GM19035 (cell line): Measurements from ENCODE around the gene TGM2.

ENCODE experiments used
- ATAC-seq: cut with Tn5 transposase; IDR thresholded peaks from one replicate; pipeline ENCODE4 v1.9.1; 2021; ENCODE audit not compliant: unreplicated experiment

Gene TGM2

DNA sequence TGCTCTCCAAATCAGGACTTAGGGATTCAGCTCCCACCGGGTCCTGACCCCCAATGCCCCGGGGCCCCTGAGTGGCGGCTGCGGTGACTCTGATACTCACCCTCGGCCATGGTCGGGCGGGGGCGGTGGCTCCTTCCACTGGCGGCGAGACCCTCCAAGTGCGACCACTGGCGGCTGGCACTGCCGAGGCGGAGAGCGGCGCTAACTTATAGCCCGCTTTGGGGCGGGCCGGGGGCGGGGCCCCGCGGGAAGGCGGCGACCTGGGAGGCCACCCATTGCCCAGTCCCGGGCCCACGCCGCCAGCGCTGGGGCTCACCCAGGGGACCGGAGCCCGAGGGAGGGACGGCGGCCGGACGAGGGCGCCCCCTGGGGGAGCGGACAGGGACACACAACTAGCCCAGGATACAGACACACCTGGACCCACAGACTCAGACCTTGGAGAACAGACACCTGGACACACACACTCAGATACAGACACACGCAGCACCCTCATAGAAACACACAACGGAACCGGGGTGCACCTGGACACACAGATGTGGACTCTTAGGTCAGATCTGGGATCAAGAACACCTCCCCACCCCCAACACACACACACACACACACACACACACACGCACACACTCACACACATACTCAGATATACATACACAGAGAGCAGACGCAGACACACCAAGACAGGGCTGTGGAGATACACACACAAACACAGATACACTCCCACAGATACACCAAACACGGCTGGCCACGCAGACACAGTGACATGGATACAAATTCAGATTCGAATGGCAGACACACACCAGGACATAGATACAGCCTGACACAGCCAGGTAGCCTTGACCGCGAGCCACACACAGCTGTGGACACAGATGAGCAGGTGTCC lies at the start of gene TGM2:
Gene TGM2 (minus strand): TSS at position 182 of the 877 bp plus-strand sequence. CDS start 72 bp downstream, at position 110.
- ATAC-seq: peak; percentile 83

GRCh38 chr20:38214256-38215193 lies 49.5 kb upstream of the TGM2 start:
- no peak for ATAC-seq

- no peak for ATAC-seq
Measured at GRCh38 chr20:38213607-38213940, 48.5 kb upstream of the TGM2 start.

GRCh38 chr20:38212806-38213606 lies 47.9 kb upstream of the TGM2 start:
- no peak for ATAC-seq

DNA sequence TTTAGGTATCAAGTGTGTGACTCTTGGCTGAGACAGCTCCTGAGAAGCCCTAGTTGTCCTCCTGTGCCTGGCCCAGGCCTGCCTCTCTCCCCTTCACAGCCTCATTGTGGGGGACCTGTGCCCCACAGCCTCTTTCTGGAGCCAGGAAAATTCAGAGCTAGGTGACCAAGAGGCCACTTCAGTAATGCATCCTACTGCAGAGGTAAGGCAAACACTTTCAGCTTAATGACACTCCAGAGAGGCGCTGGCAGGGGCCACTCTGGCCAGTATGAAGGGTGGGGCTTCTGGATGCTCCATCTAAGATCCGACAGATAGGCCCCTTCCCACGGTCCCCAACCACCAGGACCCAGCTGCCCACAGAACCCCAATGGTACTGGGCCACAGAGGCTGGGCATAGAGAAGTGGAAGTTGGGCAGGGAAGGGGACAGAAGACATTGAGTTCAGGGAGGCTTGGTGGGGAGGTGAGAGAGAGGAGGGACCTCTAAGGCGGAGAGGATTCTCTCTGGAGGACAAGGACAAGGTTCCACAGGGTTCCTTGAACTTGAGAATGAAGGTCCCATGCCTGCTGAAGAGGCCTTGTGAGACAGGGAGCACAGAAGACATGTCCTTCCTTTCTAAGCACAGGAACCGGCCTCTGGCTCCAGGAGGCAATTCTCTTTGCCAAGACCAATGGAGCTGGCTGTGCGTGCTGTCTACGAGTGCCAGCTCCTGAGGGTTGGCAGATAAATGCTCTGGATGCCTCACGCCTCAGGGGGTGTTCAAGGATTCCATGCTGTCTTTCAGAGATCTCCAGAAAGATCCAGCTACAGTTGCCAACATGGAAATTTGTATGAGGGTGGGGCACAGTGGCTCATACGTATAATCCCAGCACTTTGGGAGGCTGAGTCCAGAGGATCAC lies 46.4 kb upstream of the TGM2 start:
- no peak for ATAC-seq

DNA sequence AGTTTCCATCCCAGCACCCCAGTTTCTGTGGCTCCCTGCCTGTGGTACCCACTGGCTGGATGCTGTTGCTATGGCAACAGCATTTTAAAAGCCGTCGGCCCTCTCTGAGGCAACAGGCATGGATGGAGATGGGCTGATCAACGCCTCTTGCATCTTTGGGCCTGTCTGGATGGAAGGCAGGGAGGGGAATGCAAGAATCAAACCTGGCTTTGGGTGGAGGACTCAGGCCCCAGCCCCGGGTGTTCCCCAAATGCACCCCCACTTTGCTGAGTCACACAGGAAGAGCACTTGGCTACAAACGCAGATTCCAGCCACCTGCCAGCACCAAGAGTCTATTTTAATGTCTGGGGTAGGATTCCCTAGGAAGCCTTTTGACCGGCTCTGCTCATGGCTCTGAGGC lies 45.7 kb upstream of the TGM2 start:
- ATAC-seq: no peak

- ATAC-seq: no peak
Measured at GRCh38 chr20:38209736-38210405, 44.8 kb upstream of the TGM2 start.

DNA sequence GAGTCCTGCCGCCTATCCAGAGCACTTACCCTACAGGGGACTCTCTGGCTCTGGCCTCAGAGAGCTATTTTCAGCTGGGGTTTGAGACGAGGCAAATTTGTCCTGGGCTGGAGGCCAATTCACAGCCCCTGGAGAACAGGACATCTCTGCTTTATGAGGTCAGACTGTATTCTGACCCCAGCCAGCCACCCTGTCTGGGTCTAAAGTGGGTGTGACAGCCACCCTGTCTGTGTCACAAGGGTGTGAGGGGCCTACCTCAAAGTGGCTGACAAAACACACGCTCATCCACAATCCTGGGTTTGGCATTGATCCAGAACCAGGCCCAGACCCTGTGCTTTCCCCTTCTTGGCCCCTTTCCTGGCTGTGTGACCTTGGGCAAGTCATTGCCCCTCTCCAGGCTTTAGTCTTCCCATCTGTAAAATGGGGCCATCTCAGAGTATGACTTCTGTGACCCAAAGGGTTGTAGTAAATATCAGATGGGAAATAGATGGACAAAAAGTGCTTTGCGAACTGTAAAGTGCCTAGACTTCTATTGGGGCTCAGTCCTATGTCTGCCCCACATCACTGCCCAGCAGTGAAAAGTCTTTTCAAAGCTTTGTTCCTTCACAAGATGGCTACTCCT lies 44.1 kb upstream of the TGM2 start:
- no peak for ATAC-seq

- ATAC-seq: no peak
Measured at GRCh38 chr20:38208523-38208922, 43.5 kb upstream of the TGM2 start.

GRCh38 chr20:38208088-38208487 lies 43.0 kb upstream of the TGM2 start:
- no peak for ATAC-seq

- no peak for ATAC-seq
Measured at GRCh38 chr20:38207621-38208020, 42.6 kb upstream of the TGM2 start.

GRCh38 chr20:38205001-38205400 lies 39.9 kb upstream of the TGM2 start:
- no peak for ATAC-seq

DNA sequence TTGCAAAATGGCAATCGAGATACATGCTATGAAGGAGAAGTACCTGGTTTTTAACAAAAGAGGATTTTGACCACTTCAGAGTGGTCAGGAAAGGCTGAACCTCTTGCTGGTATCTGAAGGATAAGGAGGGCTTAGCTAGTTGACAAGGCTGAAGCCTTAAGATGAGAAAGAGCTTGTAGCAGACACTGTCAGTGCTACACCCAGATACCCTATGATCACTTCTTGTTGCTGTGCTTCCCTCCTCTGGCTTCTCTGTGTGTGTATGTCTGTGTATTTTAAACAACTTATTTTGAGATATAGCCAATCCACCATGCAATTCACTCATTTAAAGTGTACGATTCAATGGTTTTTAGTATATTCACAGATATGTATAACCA lies 38.9 kb upstream of the TGM2 start:
- no peak for ATAC-seq

- no peak for ATAC-seq
Measured at GRCh38 chr20:38203337-38203980, 38.4 kb upstream of the TGM2 start.

DNA sequence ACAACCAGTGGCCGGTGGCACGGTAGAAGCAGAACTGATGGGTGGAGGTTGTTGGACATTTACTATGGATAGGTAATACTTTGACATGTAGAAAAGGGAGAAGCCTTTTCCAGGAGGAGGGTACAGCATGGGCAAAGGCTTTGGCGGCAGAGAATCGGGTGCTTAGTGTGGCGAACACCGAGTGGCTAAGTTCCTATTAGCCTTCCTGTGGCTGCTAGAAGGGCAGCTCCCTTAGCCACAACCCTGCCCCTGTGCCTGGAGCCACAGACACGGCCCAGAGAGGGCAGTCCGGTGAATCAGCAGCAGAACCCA lies 37.9 kb upstream of the TGM2 start:
- no peak for ATAC-seq

GRCh38 chr20:38202153-38202981 lies 37.3 kb upstream of the TGM2 start:
- no peak for ATAC-seq

DNA sequence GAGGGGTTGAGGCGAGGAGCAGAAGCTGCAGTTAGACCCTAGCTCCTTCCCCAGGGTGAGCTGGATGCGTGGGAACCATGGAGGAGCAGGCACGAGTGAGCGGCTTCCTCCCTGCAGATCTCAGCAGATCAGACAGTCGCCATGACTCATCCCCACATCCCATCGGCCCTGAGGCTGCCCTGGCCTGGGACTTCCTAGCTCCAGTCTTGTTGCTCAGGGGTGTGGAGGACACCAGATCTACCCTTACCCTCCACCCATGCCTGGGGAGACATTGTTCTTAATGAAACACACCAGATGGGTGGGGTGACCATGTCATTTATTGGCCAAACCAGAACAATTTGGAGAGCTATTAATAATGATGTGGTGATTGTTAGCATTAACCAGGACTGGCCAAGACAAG lies 36.3 kb upstream of the TGM2 start:
- ATAC-seq: no peak

- no peak for ATAC-seq
Measured at GRCh38 chr20:38200646-38201045, 35.6 kb upstream of the TGM2 start.
